NOMO-1 treated with dmso at 0.1 percent for 144 hours (cell line): ENCODE results near the gene CCDC92B.
"Not testable (repeated sequence)": the region's sequence is repeated elsewhere in the genome, so short reads cannot be mapped to it uniquely, and the experiment has no call there.

Experiments used
- DNase-seq: peaks from one replicate; lab custom pipeline; 2025; ENCODE audit not compliant: unreplicated experiment; lab: John Stamatoyannopoulos, UW

The CCDC92B gene

GRCh38 chr17:2749058-2749783 lies at the start of gene CCDC92B:
Gene CCDC92B (minus strand): TSS chr17:2749652. CDS start chr17:2735145, 14,507 bp downstream.
- DNase-seq: no peak

- DNase-seq: no peak
These were observed 49.2 kb upstream of the CCDC92B start for GRCh38 chr17:2798678-2799077.

- DNase-seq: no peak
These were observed 48.7 kb upstream of the CCDC92B start for GRCh38 chr17:2798188-2798587.

- no peak for DNase-seq
These were observed 48.2 kb upstream of the CCDC92B start for GRCh38 chr17:2797637-2798036.

- DNase-seq: no peak
These were observed 47.8 kb upstream of the CCDC92B start for GRCh38 chr17:2797226-2797625.

- peak; percentile 99 for DNase-seq
These were observed 47.0 kb upstream of the CCDC92B start, which contains the start of gene RAP1GAP2 for GRCh38 chr17:2796164-2797125. Gene RAP1GAP2 (plus strand): TSS chr17:2796438. CDS start chr17:2796528, 90 bp downstream.

GRCh38 chr17:2795441-2796163 lies 46.1 kb upstream of the CCDC92B start:
- peak; percentile 60 for DNase-seq

- no peak for DNase-seq
These were observed 44.8 kb upstream of the CCDC92B start for GRCh38 chr17:2794111-2794803.

GRCh38 chr17:2792366-2793169 lies 43.1 kb upstream of the CCDC92B start:
- no peak for DNase-seq

GRCh38 chr17:2789700-2790099 lies 40.2 kb upstream of the CCDC92B start:
- no peak for DNase-seq

GRCh38 chr17:2786176-2786881 lies 36.9 kb upstream of the CCDC92B start:
- DNase-seq: peak; percentile 86

- not testable (repeated sequence) for DNase-seq
These were observed 35.9 kb upstream of the CCDC92B start for GRCh38 chr17:2785376-2785775.

GRCh38 chr17:2784864-2785263 lies 35.4 kb upstream of the CCDC92B start:
- no peak for DNase-seq

GRCh38 chr17:2783310-2784030 lies 34.0 kb upstream of the CCDC92B start:
- DNase-seq: no peak

GRCh38 chr17:2782055-2782454 lies 32.6 kb upstream of the CCDC92B start:
- no peak for DNase-seq

- DNase-seq: not testable (repeated sequence)
These were observed 32.1 kb upstream of the CCDC92B start for GRCh38 chr17:2781598-2781997.

GRCh38 chr17:2780931-2781454 lies 31.5 kb upstream of the CCDC92B start:
- no peak for DNase-seq

GRCh38 chr17:2780256-2780655 lies 30.8 kb upstream of the CCDC92B start:
- no peak for DNase-seq
